Measurements from ENCODE around the gene KCNK16.

Gene KCNK16

DNA sequence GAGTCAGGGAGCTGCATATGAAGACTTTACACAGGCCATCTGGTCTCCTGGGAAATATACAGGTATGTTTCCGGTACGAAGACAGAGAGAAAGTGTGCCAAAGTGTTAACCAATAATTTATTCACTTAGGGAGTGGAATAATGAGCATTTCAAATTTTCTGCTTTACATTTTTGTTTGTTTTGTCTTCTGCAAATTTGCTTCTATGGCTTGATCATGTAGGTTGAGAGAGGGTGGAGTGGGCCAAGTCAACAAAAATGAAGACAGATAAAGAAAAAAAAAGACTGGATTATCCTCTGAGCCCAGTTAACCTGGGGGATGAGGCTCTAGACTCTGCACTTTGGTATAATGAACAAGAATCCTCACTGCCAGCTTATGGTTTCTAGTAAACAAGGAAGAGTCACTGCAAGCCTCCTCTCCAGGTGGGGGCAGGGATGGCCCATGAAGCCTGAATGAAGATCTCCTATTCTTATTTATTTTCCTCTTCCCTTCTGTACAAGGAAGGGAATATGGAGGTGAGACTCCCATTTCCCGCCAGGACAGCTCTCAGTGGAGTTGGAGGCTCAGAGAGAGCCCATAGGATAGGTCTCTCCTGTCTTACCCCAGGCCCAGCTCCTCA is 46.0 kb downstream of the KCNK16 start:
- no peak for DNase-seq (ENCODE audit: low read depth in 2 of 2)

DNA sequence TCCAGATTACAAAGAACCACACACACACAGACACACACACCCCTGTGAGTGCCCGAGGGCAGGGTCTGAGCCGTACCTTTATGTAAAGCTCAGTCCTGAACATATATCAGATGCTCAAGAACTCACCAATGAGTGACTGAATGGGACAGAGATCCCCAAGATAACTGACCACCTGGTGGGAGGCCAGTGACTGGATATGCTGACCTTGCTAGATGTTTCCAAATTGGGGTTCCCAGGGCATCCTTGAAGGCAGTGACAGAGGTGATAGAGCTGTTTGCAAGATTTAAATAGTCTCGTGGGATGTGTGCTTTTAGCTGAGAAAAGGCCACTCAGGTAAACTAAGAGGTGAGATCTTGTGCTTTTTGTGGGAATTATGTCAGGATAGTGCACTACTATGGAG is 47.6 kb downstream of the KCNK16 start:
- no peak for DNase-seq (ENCODE audit: low read depth in 2 of 2)

DNA sequence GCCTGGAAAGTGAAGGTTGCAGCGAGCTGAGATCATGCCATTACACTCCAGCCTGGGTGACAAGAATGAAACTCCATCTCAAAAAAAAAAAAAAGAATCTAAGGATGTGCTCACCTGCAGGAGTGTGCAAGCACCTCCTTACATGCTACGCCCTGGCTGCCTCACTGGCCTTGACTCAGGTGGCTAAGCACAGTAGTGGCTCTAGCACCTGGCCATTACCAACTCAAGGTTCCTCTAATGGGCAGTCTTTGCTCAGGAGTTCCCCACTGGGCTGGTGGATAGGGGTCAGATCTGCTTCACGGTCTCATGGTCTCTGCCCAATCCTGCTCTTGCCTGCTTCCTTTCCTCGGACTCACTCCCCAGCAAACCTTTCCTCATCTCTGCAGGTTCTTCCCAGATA is 48.0 kb downstream of the KCNK16 start:
- DNase-seq (ENCODE audit: low read depth in 2 of 2) = no peak

DNA sequence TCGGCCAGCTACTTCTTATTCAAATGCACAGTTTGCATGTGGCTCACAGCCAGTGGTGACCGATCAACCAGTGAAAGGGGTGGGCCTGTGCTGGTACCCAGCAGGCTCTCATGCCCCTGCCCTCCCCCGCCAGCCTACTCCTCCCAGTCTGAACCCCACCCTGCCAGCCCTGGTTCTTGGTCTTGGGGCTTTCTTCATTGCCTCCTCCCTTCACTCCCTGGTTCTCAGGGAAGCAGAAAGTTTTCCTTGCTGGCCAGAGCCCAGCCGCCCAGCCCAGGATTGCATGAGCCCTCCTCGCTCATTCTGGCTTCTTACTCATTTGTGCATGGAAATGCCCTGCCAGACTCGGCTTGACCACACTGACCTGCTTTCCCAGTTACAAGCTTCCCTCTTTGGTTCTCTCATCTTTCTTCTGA is 49.1 kb downstream of the KCNK16 start:
- no peak for DNase-seq (ENCODE audit: low read depth in 2 of 2)

DNA sequence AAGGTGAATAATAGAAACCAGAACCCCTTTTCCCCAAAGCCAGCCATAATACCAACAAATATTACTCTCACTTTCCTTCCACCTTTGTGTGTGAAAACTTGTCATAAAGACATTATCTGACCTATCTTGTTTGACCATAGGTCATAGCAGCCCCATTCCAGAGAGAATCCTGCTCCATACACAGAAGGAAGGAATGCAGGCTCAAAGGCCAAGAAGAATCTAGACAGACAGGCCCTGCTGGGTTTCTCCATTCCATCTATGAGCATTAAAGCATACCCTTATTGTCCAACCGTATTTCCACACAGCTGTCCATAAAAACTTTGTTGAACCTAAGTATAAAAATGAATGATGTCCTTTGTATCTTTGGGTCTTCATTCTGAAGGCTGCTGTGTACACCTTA is 52.5 kb downstream of the KCNK16 start:
- no peak for DNase-seq (ENCODE audit: low read depth in 2 of 2)

DNA sequence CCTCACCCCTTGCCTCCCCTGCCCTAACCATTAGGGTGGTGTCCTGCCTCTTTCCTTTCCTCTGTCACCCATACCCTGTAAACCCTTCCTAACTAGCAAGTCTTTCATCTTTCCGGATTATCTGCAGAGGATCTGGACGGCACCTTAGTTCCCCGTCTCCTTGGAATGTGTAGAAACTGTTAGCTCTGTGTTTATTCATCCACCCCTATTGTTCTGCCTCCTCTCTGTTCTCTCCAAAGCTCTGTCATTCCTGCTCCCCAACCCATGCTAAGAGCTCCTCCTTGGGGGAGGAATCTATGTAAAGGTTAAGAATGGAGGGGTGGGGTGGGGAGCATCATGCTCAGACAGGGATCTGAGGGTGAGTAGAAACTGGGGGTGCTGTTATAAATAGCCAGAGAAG is 53.8 kb downstream of the KCNK16 start:
- no peak for DNase-seq (ENCODE audit: low read depth in 2 of 2)

DNA sequence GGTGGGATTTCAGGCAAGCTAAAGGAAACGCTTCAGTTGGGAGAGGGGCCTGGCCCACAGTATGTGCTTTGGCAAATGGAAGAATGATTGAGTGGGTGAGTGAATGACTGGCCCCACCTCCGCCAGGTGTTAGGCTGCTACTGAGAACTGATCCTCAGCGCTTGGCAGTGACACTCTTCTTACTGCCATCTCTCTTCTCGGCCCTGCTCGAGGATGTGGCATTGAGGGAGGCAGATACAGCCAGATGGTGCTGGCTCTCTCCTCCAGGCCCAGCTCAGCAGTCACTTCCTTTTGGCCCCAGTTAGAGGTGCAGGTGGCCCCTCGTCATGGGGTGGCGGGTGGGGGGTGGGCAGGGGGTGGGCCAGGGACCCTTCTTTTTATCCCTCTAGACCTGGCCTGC is 54.3 kb downstream of the KCNK16 start:
- no peak for DNase-seq (ENCODE audit: low read depth in 2 of 2)

DNA sequence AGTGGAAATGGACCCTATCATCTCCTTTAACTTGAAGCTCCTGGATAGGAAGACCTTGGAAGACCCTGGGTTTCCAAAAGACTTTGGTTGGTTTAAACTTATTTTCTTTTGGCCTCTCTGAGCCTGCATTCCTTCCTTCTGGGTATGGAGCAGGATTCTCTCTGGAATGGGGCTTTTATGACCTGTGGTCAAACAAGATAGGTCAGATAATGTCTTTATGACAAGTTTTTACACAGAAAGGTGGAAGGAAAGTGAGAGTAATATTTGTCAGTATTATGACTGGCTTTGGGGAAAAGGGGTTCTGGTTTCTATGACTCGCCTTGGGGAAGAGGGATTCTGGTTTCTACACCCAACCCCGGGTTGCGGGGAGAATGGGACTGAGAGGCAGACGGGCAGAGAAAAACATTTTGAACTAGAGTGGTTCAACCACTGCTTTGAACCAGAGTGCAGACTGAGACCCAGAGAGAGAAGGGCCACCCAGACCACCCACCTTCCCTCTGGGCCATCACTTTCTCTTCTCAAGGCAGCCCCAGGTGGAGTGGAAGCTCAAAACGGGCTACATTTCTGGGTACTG is 55.6 kb downstream of the KCNK16 start:
- DNase-seq (ENCODE audit: low read depth in 2 of 2) = no peak

DNA sequence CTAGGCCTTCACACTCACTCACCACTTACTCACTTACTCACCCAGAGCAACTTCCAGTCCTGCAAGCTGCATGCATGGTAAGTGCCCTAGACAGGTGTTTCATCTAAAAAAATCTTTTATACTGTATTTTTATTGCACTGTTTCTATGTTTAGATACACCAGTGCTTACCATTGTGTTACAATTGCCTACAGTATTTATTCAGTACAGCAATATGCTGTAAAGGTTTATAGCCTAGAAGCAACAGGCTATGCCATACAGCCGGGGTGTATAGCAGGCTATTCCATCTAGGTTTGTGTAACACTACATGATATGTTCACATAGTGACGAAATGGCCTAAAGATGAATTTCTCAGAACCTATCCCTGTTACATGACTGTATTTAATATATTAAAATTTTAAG is 56.1 kb downstream of the KCNK16 start:
- no peak for DNase-seq (ENCODE audit: low read depth in 2 of 2)

All from stimulated activated CD4-positive, alpha-beta T cell treated with anti-CD3 and anti-CD28 coated beads, Interleukin-15, amount 100 ng/mL, for 48 hours (primary cell).